Upper lobe of right lung (tissue), 1 donor: Measurements from ENCODE around the gene STARD5. TPM values are rescaled to one million over a fixed set of nuclear protein-coding genes. Genes with fewer than 3 reads are reported as not detected.

Experiments used
- ATAC-seq: fragments of 200-7000 bp; cut with Tn5 transposase; one replicate; pipeline ENCODE4 v1.9.1; 2020; ENCODE audit warnings: mild to moderate bottlenecking, moderate library complexity
- DNase-seq: peaks from one replicate; pipeline ENCODE4 v3.0.0-alpha.2; 2020
- H3K27ac ChIP-seq: fragments of 200-600 bp; one replicate; pipeline ENCODE4 v1.8.0; 2022
- H3K27me3 ChIP-seq: fragments of 200-600 bp; one replicate; pipeline ENCODE4 v1.8.0; 2022; ENCODE audit warnings: mild to moderate bottlenecking
- H3K36me3 ChIP-seq: fragments of 200-600 bp; one replicate; pipeline ENCODE4 v1.8.0; 2022
- H3K4me1 ChIP-seq: fragments of 200-600 bp; one replicate; pipeline ENCODE4 v1.8.0; 2022
- H3K4me3 ChIP-seq: fragments of 200-600 bp; one replicate; pipeline ENCODE4 v1.8.0; 2022; ENCODE audit warnings: mild to moderate bottlenecking
- H3K9me3 ChIP-seq: fragments of 200-600 bp; one replicate; pipeline ENCODE4 v1.8.0; 2022
- CTCF ChIP-seq: fragments of 200-600 bp; IDR thresholded peaks from one replicate; pipeline ENCODE4 v1.8.0; 2022; ENCODE audit warnings: antibody characterized with exemption
- intact Hi-C: fragments of 100-400 bp; cut with DNase I; formaldehyde crosslinking; loops from one replicate; pipeline ENCODE4 v1.11.0; 2022
- total RNA-seq: library from RNA; stranded (reverse); fragmentation: NEBNext Ultra II Directional; extraction: Animal tissue kit (Norgen Biotek cat#: 25700); gene quantifications from one replicate; pipeline ENCODE4 v1.2.1, GENCODE V29; 2021
- donor health status: DM: no; HTN: yes; CAD: no; lungs with severe emphysema.

STARD5 gene
- total RNA-seq, 1 donor from 2014 or later, result 5.4 TPM

GRCh38 chr15:81268340-81268739 lies 55.6 kb downstream of the STARD5 start:
- Histone ChIP-seq H3K27me3 (no peaks in the 10 kb centered on the region), H3K9me3 (no peaks in the 10 kb centered on the region), H3K4me1 (peaks cover 15% of the 10 kb centered on the region), H3K4me3 (no peak overlapping the region), H3K36me3 (peaks cover 21% of the 10 kb centered on the region), H3K27ac (no peak overlapping the region)
- no peak for TF ChIP-seq CTCF
- DNase-seq, result no peak
- intact Hi-C loops, result loop anchor here (5.0 to 10.0 kb wide), 3 partner anchors 114 to 274 kb away; no protein-coding TSS in a partner anchor
- ATAC-seq, result no peak

- Histone ChIP-seq H3K4me1 (peaks cover 15% of the 10 kb centered on the region), H3K9me3 (no peaks in the 10 kb centered on the region), H3K4me3 (no peak overlapping the region), H3K27ac (no peak overlapping the region), H3K27me3 (no peaks in the 10 kb centered on the region), H3K36me3 (peaks cover 21% of the 10 kb centered on the region)
- ATAC-seq, result peak; percentile 91
- TF ChIP-seq CTCF, result peak; percentile 90
- intact Hi-C loops, result loop anchor here (5.0 to 10.0 kb wide), 3 partner anchors 111 to 271 kb away; no protein-coding TSS in a partner anchor
- DNase-seq, result peak; percentile 86
These were observed 57.8 kb downstream of the STARD5 start for GRCh38 chr15:81265944-81266775.

GRCh38 chr15:81265256-81265943 lies 58.5 kb downstream of the STARD5 start:
- peak; percentile 16 for ATAC-seq
- no peak for DNase-seq
- no peak overlapping the region for H3K27ac ChIP-seq

GRCh38 chr15:81264072-81264857 lies 59.7 kb downstream of the STARD5 start:
- intact Hi-C loops, result loop anchor here (10.0 kb wide), 2 partner anchors 109 to 269 kb away; no protein-coding TSS in a partner anchor
- H3K27ac ChIP-seq, result no peak overlapping the region
- peaks cover 4% of the 10 kb centered on the region for H3K36me3 ChIP-seq
- no peak for TF ChIP-seq CTCF
- DNase-seq (no peak), ATAC-seq (no peak)
- H3K4me1 ChIP-seq, result peaks cover 15% of the 10 kb centered on the region
- H3K9me3 ChIP-seq, result no peaks in the 10 kb centered on the region
- no peaks in the 10 kb centered on the region for H3K27me3 ChIP-seq
- no peak overlapping the region for H3K4me3 ChIP-seq

More at GRCh38 chr15:81265256-81265943, 58.5 kb downstream of the STARD5 start:
- intact Hi-C loops, result loop anchor here (5.0 to 10.0 kb wide), 3 partner anchors 111 to 271 kb away; no protein-coding TSS in a partner anchor
- no peak for TF ChIP-seq CTCF
- Histone ChIP-seq H3K36me3 (peaks cover 15% of the 10 kb centered on the region), H3K9me3 (no peaks in the 10 kb centered on the region), H3K4me3 (no peak overlapping the region), H3K27me3 (no peaks in the 10 kb centered on the region), H3K4me1 (peaks cover 15% of the 10 kb centered on the region)

GRCh38 chr15:81263477-81263876 lies 60.5 kb downstream of the STARD5 start:
- intact Hi-C loops, result loop anchor here (10.0 kb wide), 2 partner anchors 109 to 269 kb away; no protein-coding TSS in a partner anchor
- ATAC-seq (no peak), DNase-seq (no peak)
- H3K9me3 ChIP-seq, result no peaks in the 10 kb centered on the region
- H3K4me3 ChIP-seq, result no peak overlapping the region
- H3K27ac ChIP-seq, result no peak overlapping the region
- H3K36me3 ChIP-seq, result no peaks in the 10 kb centered on the region
- H3K27me3 ChIP-seq, result no peaks in the 10 kb centered on the region
- H3K4me1 ChIP-seq, result peaks cover 15% of the 10 kb centered on the region
- no peak for TF ChIP-seq CTCF
